ENCODE results near the gene ANGEL1. TPM values are rescaled to one million over a fixed set of nuclear protein-coding genes. Genes with fewer than 3 reads are reported as not detected.

Gene ANGEL1
- polyA plus RNA-seq, 3 donors = 8.1 to 10.4 (median 8.5) TPM

DNA sequence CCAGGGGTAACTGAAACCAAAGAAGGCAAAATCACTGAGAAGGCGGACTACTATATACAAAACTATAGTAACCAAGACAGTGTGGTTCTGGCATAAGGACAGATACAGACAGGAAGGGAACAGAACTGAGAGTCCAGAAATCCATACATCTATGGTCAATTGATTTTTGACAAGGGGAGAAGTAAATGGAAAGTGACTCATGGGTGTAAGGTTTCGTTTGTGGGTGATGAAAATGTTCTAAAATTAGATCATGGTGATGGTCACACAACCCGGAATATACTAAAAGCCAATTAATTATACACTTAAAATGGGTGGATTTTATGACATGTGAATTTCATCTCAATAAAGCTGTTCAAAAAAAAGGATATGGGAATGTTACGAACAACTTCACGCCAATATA is 18.7 kb downstream of the ANGEL1 start:
- Histone ChIP-seq H3K4me3 (replicated peaks in 1 of 3; ENCODE audit: low read depth in 2 of 3, low read length in 3 of 3) (no peak overlapping the region), H3K4me2 (replicated peaks; ENCODE audit: extremely low read depth, low read length, poor library complexity, severe bottlenecking) (no peak overlapping the region), H3K9me3 (replicated peaks in 1 of 2; ENCODE audit: control insufficient read depth in 1 of 2, insufficient read depth in 1 of 2, low read length in 2 of 2) (no peaks in the 10 kb centered on the region), H3K27me3 (ENCODE audit: control insufficient read depth in 2 of 2, insufficient read depth in 2 of 2, low read length in 2 of 2) (no peaks in the 10 kb centered on the region), H3K36me3 (replicated peaks in 1 of 2; ENCODE audit: control insufficient read depth in 1 of 2, insufficient read depth in 2 of 2, low read length in 2 of 2) (peaks cover 51 to 81% of the 10 kb centered on the region in 2 donors), H3K79me2 (ENCODE audit: insufficient read depth, low read length) (no peaks in the 10 kb centered on the region), H3K4me1 (ENCODE audit: control insufficient read depth in 1 of 2, insufficient read depth in 2 of 2, low read length in 2 of 2) (no peaks in the 10 kb centered on the region), H3K27ac (ENCODE audit: low read depth in 1 of 2, low read length in 2 of 2) (no peak overlapping the region), H4K20me1 (ENCODE audit: insufficient read depth, low read length) (no peaks in the 10 kb centered on the region), H3K9ac (ENCODE audit: insufficient read depth, low read length, poor library complexity, severe bottlenecking) (no peak overlapping the region), H2AFZ (ENCODE audit: insufficient read depth, low read depth, low read length, poor library complexity, severe bottlenecking) (no peak overlapping the region)
- intact Hi-C loops (cut with micrococcal nuclease) = no loop called here
- Mint-ChIP-seq H3K27ac (no peak overlapping the region), H3K9me3 (no peaks in the 10 kb centered on the region), H3K4me3 (no peak overlapping the region), H3K4me1 (no peaks in the 10 kb centered on the region), H3K27me3 (ENCODE audit: low read depth in 3 of 3) (peaks cover 0 to 1% (median 0%) of the 10 kb centered on the region in 3 donors), H3K36me3 (peaks cover 70 to 87% of the 10 kb centered on the region in 2 donors)
- TF ChIP-seq, protein P1, sequence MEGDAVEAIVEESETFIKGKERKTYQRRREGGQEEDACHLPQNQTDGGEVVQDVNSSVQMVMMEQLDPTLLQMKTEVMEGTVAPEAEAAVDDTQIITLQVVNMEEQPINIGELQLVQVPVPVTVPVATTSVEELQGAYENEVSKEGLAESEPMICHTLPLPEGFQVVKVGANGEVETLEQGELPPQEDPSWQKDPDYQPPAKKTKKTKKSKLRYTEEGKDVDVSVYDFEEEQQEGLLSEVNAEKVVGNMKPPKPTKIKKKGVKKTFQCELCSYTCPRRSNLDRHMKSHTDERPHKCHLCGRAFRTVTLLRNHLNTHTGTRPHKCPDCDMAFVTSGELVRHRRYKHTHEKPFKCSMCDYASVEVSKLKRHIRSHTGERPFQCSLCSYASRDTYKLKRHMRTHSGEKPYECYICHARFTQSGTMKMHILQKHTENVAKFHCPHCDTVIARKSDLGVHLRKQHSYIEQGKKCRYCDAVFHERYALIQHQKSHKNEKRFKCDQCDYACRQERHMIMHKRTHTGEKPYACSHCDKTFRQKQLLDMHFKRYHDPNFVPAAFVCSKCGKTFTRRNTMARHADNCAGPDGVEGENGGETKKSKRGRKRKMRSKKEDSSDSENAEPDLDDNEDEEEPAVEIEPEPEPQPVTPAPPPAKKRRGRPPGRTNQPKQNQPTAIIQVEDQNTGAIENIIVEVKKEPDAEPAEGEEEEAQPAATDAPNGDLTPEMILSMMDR (IDR thresholded peaks at IDR 0.05) = no peak
- no CpG with 5 or more reads among the region's 5 CpGs for whole genome bisulfite sequencing (ENCODE audit: insufficient coverage)
- DNase-seq = no peak

DNA sequence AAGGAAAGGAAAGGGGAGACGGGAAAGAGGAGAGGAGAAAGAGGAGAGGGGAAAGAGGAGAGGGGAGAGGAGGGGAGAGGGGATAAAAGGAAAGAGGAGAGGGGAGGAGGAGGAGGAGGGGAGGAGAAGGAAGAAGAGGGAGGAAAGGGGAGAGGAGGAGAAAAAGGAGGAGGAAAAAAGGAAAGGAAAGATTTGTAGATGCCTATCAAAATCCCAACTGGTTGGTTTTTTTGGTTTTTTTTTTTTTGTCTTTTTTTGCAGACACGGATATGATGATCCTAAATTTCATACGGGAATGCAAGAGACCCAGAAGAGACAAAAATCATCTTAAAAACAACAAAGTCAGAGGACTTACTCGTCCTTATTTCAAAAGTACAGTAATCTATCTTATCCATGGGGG is 19.4 kb downstream of the ANGEL1 start:
- WGBS (ENCODE audit: insufficient coverage) = 83% methylated on average over 1 of the region's 4 CpGs

More for the DNA sequence above, 19.4 kb downstream of the ANGEL1 start:
- Histone ChIP-seq H3K9me3 (replicated peaks in 1 of 2; ENCODE audit: control insufficient read depth in 1 of 2, insufficient read depth in 1 of 2, low read length in 2 of 2) (no peaks in the 10 kb centered on the region), H4K20me1 (ENCODE audit: insufficient read depth, low read length) (no peaks in the 10 kb centered on the region), H3K9ac (ENCODE audit: insufficient read depth, low read length, poor library complexity, severe bottlenecking) (no peak overlapping the region), H3K4me2 (replicated peaks; ENCODE audit: extremely low read depth, low read length, poor library complexity, severe bottlenecking) (no peak overlapping the region), H3K4me3 (replicated peaks in 1 of 3; ENCODE audit: low read depth in 2 of 3, low read length in 3 of 3) (no peak overlapping the region), H3K79me2 (ENCODE audit: insufficient read depth, low read length) (no peaks in the 10 kb centered on the region), H3K36me3 (replicated peaks in 1 of 2; ENCODE audit: control insufficient read depth in 1 of 2, insufficient read depth in 2 of 2, low read length in 2 of 2) (peaks cover 52 to 81% of the 10 kb centered on the region in 2 donors), H3K27ac (ENCODE audit: low read depth in 1 of 2, low read length in 2 of 2) (no peak overlapping the region), H3K27me3 (ENCODE audit: control insufficient read depth in 2 of 2, insufficient read depth in 2 of 2, low read length in 2 of 2) (no peaks in the 10 kb centered on the region), H3K4me1 (ENCODE audit: control insufficient read depth in 1 of 2, insufficient read depth in 2 of 2, low read length in 2 of 2) (no peaks in the 10 kb centered on the region), H2AFZ (ENCODE audit: insufficient read depth, low read depth, low read length, poor library complexity, severe bottlenecking) (no peak overlapping the region)
- H3K27me3 Mint-ChIP-seq (ENCODE audit: low read depth in 3 of 3) = peaks cover 0 to 1% (median 0%) of the 10 kb centered on the region in 3 donors
- H3K36me3 Mint-ChIP-seq = peaks cover 75 to 87% of the 10 kb centered on the region in 2 donors
- H3K27ac Mint-ChIP-seq = peak overlapping the region in 1 of 7 donors; percentile 57
- H3K4me3 Mint-ChIP-seq = no peak overlapping the region
- H3K4me1 Mint-ChIP-seq = no peaks in the 10 kb centered on the region
- TF ChIP-seq, protein P1 (IDR thresholded peaks at IDR 0.05) = no peak
- intact Hi-C loops (cut with micrococcal nuclease) = no loop called here
- H3K9me3 Mint-ChIP-seq = no peaks in the 10 kb centered on the region
- no peak for DNase-seq
